WTC11 (cell line): Measurements from ENCODE around the gene TM7SF3.

Experiments
- ATF2 ChIP-seq: sonication (generic); formaldehyde crosslinking; IDR thresholded peaks from 2 replicates; pipeline ENCODE4 v1.8.1; 2022; ENCODE audit warnings: low read depth, missing genetic modification reagents, borderline replicate concordance
- ATF3 ChIP-seq: sonication (generic); formaldehyde crosslinking; conservative IDR thresholded peaks from 2 replicates; pipeline ENCODE4 v1.8.1; 2022; ENCODE audit warnings: mild to moderate bottlenecking, missing genetic modification reagents
- CTCF ChIP-seq: fragments of 200-600 bp; IDR thresholded peaks from 2 replicates; pipeline ENCODE4 v1.8.0; 2022; ENCODE audit warnings: antibody characterized with exemption
- E2F4 ChIP-seq: sonication (generic); formaldehyde crosslinking; IDR thresholded peaks from 2 replicates; pipeline ENCODE4 v1.8.1; 2022; ENCODE audit warnings: low read depth, mild to moderate bottlenecking, moderate library complexity, missing genetic modification reagents, borderline replicate concordance
- MAX ChIP-seq: sonication (generic); formaldehyde crosslinking; IDR thresholded peaks from 2 replicates; pipeline ENCODE4 v1.8.0; 2022; ENCODE audit warnings: mild to moderate bottlenecking, missing genetic modification reagents
- PRDM15 ChIP-seq: sonication (generic); formaldehyde crosslinking; IDR thresholded peaks from 2 replicates; pipeline ENCODE4 v1.8.0; 2022; ENCODE audit warnings: missing genetic modification reagents
- SP1 ChIP-seq: sonication (generic); formaldehyde crosslinking; conservative IDR thresholded peaks from 2 replicates; pipeline ENCODE4 v1.8.1; 2022; ENCODE audit warnings: missing genetic modification reagents
- USF1 ChIP-seq: sonication (generic); formaldehyde crosslinking; IDR thresholded peaks from 2 replicates; pipeline ENCODE4 v1.8.0; 2022; ENCODE audit warnings: mild to moderate bottlenecking, missing genetic modification reagents

GRCh38 chr12:26995706-26996105 is 18.5 kb downstream of the TM7SF3 start:
- TF ChIP-seq E2F4 (CRISPR knock-in tag) (no peak), CTCF (no peak), MAX (CRISPR knock-in tag) (no peak), ATF2 (no peak), SP1 (CRISPR knock-in tag) (no peak), USF1 (CRISPR knock-in tag) (no peak), PRDM15 (CRISPR knock-in tag) (no peak), ATF3 (CRISPR knock-in tag) (no peak)
